ENCODE measurements around the gene MIEN1.
"Not testable (repeated sequence)": the region's sequence is repeated elsewhere in the genome, so short reads cannot be mapped to it uniquely, and the experiment has no call there.

Gene MIEN1

GRCh38 chr17:39716073-39716818 lies 14.1 kb downstream of the MIEN1 start:
- no peak for DNase-seq (ENCODE audit: low read depth in 2 of 2)

- no peak for DNase-seq (ENCODE audit: low read depth in 2 of 2)
Measured at GRCh38 chr17:39715375-39716072, 14.8 kb downstream of the MIEN1 start.

- DNase-seq (ENCODE audit: low read depth in 2 of 2) = no peak
Measured at GRCh38 chr17:39714234-39714633, 16.1 kb downstream of the MIEN1 start.

GRCh38 chr17:39711851-39712250 lies 18.5 kb downstream of the MIEN1 start:
- DNase-seq (ENCODE audit: low read depth in 2 of 2) = no peak

DNA sequence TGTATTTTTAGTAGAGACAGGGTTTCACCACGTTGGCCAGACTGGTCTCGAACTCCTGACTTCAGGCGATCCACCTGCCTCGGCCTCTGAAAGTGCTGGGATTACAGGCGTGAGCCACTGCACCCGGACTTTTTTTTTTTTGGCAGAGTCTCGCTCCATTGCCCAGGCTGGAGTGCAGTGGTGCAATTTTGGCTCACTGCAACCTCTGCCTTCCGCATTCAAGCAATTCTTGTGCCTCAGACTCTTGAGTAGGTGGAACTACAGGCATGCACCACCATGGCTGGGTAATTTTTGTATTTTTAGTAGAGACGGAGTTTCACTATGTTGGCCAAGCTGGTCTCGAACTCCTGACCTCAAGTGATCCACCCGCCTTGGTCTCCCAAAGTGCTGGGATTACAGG lies 19.3 kb downstream of the MIEN1 start:
- not testable (repeated sequence) for DNase-seq (ENCODE audit: low read depth in 2 of 2)

GRCh38 chr17:39709998-39710964 lies 20.1 kb downstream of the MIEN1 start:
- DNase-seq (ENCODE audit: low read depth in 2 of 2) = no peak

GRCh38 chr17:39709319-39709997 lies 20.9 kb downstream of the MIEN1 start:
- DNase-seq (ENCODE audit: low read depth in 2 of 2) = no peak

- no peak for DNase-seq (ENCODE audit: low read depth in 2 of 2)
Measured at GRCh38 chr17:39706921-39707337, 23.4 kb downstream of the MIEN1 start.

DNA sequence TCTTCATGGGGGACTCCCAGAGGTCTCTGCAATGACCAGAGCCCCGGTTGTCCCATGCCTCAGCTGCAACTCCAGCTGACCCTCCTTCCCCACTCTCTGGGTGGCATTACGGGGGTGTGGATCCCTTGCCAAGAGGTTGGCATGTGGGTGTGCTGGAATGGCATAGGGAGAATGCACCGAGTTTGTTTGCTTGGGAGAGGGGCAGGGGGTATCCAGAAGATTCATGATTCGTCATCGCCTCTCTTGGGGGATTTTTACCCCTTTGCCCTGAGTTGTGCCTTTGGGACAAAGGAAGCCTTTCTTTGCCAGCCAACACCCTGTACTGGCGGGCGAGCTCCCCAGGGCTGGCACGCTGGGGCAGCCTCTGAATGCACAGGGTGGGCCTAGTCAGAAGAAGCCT lies 23.9 kb downstream of the MIEN1 start:
- no peak for DNase-seq (ENCODE audit: low read depth in 2 of 2)

DNA sequence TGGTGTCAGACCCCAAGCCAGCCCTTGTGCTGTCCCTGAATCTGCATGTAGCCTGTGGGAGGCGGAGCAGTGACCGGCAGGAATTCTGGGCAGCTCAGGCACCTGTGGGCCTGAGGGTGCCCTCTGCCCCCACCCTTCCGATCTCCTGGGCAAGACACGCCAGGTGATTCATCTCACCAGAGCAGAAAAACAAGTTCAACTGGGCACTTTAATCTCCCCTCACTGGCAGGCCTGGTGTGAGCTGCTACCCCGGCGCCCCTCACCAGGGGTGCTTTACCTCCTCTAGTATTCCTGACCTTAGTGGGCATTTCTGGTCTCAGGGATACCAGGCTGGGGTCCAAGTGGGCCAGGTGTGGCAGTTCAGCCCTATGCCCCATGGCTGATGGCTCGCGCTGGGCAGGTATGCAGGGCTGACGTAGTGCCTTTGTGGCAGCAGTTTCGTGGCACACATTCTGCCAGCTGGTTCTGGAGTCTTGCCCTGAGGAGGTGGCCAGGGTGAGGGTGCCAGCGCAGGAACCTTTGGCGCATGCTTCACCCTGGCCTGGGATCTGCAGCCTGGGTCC lies 24.5 kb downstream of the MIEN1 start:
- no peak for DNase-seq (ENCODE audit: low read depth in 2 of 2)

- DNase-seq (ENCODE audit: low read depth in 2 of 2) = no peak
Measured at GRCh38 chr17:39704821-39705551, 25.3 kb downstream of the MIEN1 start.

DNA sequence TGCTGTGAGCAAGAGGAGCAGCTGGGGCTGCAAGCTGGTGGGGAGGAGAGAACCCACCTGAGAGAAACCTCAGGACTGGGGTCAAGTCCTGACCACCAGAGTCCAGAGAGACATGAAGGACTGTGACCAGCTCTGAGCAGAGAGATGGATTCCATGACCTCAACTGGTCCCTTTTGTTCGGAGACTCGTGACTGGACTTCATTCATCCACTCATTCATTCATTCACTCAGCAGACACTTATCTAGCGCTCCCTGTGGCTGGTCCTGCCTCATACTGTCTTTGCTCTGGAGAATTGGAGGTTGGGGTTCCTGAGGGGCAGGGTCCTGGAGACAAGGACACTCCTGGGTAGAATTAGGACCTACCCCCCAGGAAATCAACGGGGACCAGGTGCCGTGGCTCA lies 26.4 kb downstream of the MIEN1 start:
- no peak for DNase-seq (ENCODE audit: low read depth in 2 of 2)

DNA sequence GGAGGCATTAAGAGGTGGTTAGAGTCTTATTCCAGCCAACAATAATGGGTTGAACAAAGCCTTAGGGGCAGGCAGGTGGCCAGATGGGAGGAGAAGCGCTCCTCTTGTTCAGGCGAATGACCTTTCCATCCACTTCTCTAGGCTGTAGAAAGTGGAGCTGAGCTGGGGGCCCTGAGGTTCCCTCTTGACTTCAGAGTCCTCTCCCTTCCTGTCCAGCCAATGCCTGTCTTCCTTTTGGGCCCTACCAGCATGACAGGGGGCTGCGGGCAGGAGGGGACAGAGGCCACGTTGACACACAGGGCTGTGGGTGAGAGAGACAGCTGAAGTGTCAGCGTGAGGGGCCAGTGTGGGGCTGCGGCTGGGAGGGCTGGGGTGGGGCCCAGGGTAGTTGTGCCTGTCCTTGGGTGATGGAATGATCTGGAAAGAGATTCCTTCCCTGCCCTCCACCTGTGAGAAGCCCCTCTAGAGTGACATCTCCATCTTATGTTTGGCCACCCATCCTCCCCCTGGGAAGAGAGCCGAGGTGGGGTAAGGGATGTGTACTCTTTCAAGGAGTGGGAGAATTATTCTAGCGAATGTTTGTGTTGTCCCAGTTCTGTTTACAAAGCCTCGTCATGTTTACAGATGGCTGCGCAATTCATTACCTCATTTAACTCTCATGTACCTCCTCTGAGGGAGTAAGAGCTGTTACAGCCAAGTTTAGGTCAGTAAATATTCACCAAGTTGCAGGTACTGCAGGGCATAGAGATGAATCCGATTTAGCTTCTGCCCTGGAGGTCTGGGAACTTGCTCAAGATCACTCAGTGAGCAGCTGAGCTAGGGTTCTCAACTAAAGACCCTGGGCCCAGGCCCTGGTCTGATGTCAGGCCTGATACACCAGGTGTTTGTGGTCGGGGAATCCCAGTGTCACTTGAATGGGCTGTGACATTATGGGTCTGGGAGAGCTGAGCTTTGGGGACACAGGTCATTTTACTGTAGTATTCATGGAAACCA lies 27.1 kb downstream of the MIEN1 start:
- DNase-seq (ENCODE audit: low read depth in 2 of 2) = no peak

DNA sequence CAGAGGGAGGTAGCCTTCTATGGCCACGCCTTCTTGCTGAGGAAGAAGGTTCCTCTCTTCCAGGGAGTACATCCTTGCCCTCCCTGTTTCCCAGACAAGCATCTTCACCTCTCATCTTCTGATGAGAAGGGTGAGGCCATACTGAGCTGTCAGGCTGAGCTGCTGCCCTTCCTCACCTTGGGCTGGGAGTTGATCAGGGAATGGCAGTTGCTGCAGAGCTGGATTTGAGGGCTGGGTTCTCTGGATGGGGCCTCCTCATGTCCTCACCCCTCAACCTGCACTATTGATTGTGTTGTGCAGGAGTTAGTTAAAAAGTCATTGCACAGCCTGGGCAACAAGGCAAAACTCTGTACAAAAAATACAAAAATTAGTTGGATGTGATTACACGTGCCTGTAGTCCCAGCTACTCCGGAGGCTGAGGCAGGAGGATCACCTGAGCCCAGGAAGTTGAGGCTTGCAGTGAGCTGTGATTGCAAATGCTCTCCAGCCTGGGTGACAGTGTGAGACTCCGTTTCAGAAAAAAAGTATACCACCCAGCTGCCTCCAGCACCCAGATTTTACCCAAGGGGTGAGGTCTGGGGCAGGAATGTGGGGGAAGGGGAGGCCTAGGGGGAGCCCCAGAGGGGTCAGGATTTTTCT lies 28.4 kb downstream of the MIEN1 start:
- no peak for DNase-seq (ENCODE audit: low read depth in 2 of 2)

GRCh38 chr17:39701012-39701783 lies 29.1 kb downstream of the MIEN1 start:
- no peak for DNase-seq (ENCODE audit: low read depth in 2 of 2)

DNA sequence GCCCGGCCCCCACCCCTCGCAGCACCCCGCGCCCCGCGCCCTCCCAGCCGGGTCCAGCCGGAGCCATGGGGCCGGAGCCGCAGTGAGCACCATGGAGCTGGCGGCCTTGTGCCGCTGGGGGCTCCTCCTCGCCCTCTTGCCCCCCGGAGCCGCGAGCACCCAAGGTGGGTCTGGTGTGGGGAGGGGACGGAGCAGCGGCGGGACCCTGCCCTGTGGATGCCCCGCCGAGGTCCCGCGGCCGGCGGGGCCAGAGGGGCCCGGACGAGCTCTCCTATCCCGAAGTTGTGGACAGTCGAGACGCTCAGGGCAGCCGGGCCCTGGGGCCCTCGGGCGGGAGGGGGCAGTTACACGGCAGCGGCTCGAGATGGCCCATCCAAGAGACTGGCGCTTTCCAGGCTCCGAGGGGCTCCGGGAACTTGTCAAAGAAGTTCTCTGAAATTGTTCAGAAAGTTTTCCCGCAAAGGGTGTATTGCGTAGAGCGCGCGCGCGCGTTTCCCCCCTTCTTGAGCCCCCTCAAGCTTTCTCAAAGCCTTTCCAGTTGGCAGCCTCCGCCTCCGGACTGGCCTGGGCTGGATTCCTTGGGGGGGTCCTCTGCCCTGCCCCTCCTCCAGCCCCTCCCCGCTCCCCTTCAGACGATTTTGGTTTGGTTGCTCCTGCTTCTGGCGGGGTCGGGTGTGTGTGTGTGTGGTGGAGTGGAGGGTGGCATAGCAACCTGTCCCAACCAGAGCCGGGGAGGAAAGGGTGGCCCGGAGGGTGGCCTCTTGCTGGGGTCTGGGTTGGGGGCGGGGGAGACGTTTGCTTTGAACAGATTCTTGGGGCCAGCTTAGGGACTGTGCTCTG lies 30.0 kb downstream of the MIEN1 start:
- DNase-seq (ENCODE audit: low read depth in 2 of 2) = no peak

GRCh38 chr17:39699818-39700147 lies 30.5 kb downstream of the MIEN1 start, which contains the start of gene ERBB2:
Gene ERBB2, plus strand, starts transcription at chr17:39700064. Its CDS starts 175 bp downstream, at chr17:39700239.
- DNase-seq (ENCODE audit: low read depth in 2 of 2) = no peak

All from stimulated activated CD8-positive, alpha-beta memory T cell treated with anti-CD3 and anti-CD28 coated beads, Interleukin-7, amount 100 ng/mL, for 4 hours (primary cell).